IMR-90 (cell line): ENCODE results near the gene PRKN. TPM values are rescaled to one million over a fixed set of nuclear protein-coding genes. Genes with fewer than 3 reads are reported as not detected.

ENCODE experiments used
- ATAC-seq: fragments of 200-7000 bp; cut with Tn5 transposase; 2 replicates; pipeline ENCODE4 v1.9.1; 2020; ENCODE audit warnings: low read depth, mild to moderate bottlenecking, moderate library complexity
- BruUV-seq: library from RNA; stranded (reverse); fragments of 400-500 nt; replicated peaks from 2 replicates; lab custom pipeline; 2021; lab: Mats Ljungman, UMichigan
- CTCF ChIA-PET: fragments of 300-600 bp; formaldehyde crosslinking; extraction: SDS; loops from one replicate; lab custom pipeline; 2021; ENCODE audit warnings: antibody characterized with exemption; lab: Yijun Ruan, JAX
- POLR2A ChIA-PET: fragments of 300-600 bp; sonication (Branson Sonifier 250); formaldehyde crosslinking; loops from one replicate; lab custom pipeline; 2022; ENCODE audit warnings: antibody characterized with exemption; ENCODE audit not compliant: unreplicated experiment; lab: Charles Lee
- DNase-seq: peaks from one replicate; pipeline ENCODE4 v3.0.0; 2013
- H2AFZ ChIP-seq: replicated peaks from 2 replicates; pipeline ENCODE3; 2013; ENCODE audit warnings: low read length, mild to moderate bottlenecking; ENCODE audit not compliant: poor library complexity
- H2AK5ac ChIP-seq: 2 replicates; pipeline ENCODE4 v1.6.1; 2013; ENCODE audit warnings: low read depth, low read length, inconsistent platforms
- H2AK9ac ChIP-seq: replicated peaks from 2 replicates; pipeline ENCODE3; 2013; ENCODE audit warnings: mild to moderate bottlenecking, low read depth, low read length, moderate library complexity; ENCODE audit not compliant: poor library complexity
- H2BK120ac ChIP-seq: 2 replicates; pipeline ENCODE4 v1.6.1; 2013; ENCODE audit warnings: low read depth, low read length, inconsistent platforms
- H2BK15ac ChIP-seq: 3 replicates; pipeline ENCODE4 v1.6.1; 2013; ENCODE audit warnings: low read depth, low read length, inconsistent platforms
- H2BK20ac ChIP-seq: 2 replicates; pipeline ENCODE4 v1.6.1; 2013; ENCODE audit warnings: low read depth, mild to moderate bottlenecking, inconsistent platforms, low read length, moderate library complexity
- H2BK5ac ChIP-seq: 2 replicates; pipeline ENCODE4 v1.6.1; 2013; ENCODE audit warnings: mild to moderate bottlenecking, low read depth, low read length, inconsistent platforms; ENCODE audit not compliant: poor library complexity, severe bottlenecking
- H3K14ac ChIP-seq: replicated peaks from 2 replicates; pipeline ENCODE4 v1.6.1; 2013; ENCODE audit warnings: low read depth, low read length, inconsistent platforms
- H3K18ac ChIP-seq: 2 replicates; pipeline ENCODE4 v1.6.1; 2013; ENCODE audit warnings: low read depth, low read length, control low read depth
- H3K23ac ChIP-seq: 2 replicates; pipeline ENCODE4 v1.6.1; 2013; ENCODE audit warnings: low read depth, low read length, inconsistent platforms
- H3K27ac ChIP-seq: 2 replicates; pipeline ENCODE4 v1.5.1; 2013; ENCODE audit warnings: mild to moderate bottlenecking, control low read depth, low read length; ENCODE audit not compliant: insufficient read depth
- H3K27me3 ChIP-seq: 2 replicates; pipeline ENCODE4 v1.6.1; 2013; ENCODE audit warnings: low read length; ENCODE audit not compliant: control insufficient read depth, insufficient read depth
- H3K36me3 ChIP-seq: 2 replicates; pipeline ENCODE4 v1.6.1; 2013; ENCODE audit warnings: low read length, mixed read lengths; ENCODE audit not compliant: control insufficient read depth, insufficient read depth
- H3K4ac ChIP-seq: 2 replicates; pipeline ENCODE4 v1.6.1; 2013; ENCODE audit warnings: low read depth, low read length, inconsistent platforms
- H3K4me1 ChIP-seq: 2 replicates; pipeline ENCODE4 v1.6.1; 2013; ENCODE audit warnings: low read length, mixed read lengths; ENCODE audit not compliant: control insufficient read depth, insufficient read depth
- H3K4me2 ChIP-seq: 2 replicates; pipeline ENCODE4 v1.6.1; 2013; ENCODE audit warnings: low read depth, mild to moderate bottlenecking, control low read depth, low read length, moderate library complexity
- H3K4me3 ChIP-seq: 2 replicates; pipeline ENCODE4 v1.5.1; 2013; ENCODE audit warnings: low read depth, mild to moderate bottlenecking, control low read depth, low read length, moderate library complexity; ENCODE audit not compliant: insufficient read depth
- H3K56ac ChIP-seq: 2 replicates; pipeline ENCODE4 v1.6.1; 2013; ENCODE audit warnings: low read length, inconsistent platforms; ENCODE audit not compliant: insufficient read depth; ENCODE audit errors: extremely low read depth
- H3K79me1 ChIP-seq, 2 experiments: 2 replicates each; pipeline ENCODE4 v1.6.1; 2013; ENCODE audit warnings: low read length in 2 of 2, inconsistent platforms in 1 of 2, low read depth in 1 of 2
- H3K9ac ChIP-seq: 2 replicates; pipeline ENCODE4 v1.6.1; 2013; ENCODE audit warnings: low read depth, low read length, control low read depth
- H3K9me1 ChIP-seq: 2 replicates; pipeline ENCODE4 v1.6.1; 2013; ENCODE audit warnings: low read length, inconsistent platforms; ENCODE audit not compliant: insufficient read depth
- H3K9me3 ChIP-seq: 2 replicates; pipeline ENCODE4 v1.6.1; 2013; ENCODE audit warnings: low read length; ENCODE audit not compliant: control insufficient read depth, insufficient read depth
- H4K20me1 ChIP-seq: 2 replicates; pipeline ENCODE4 v1.6.1; 2013; ENCODE audit warnings: low read length, inconsistent platforms; ENCODE audit not compliant: insufficient read depth
- H4K5ac ChIP-seq: 2 replicates; pipeline ENCODE4 v1.6.1; 2013; ENCODE audit warnings: mild to moderate bottlenecking, low read depth, low read length, control low read depth
- H4K8ac ChIP-seq, 2 experiments: 2 replicates each; pipeline ENCODE4 v1.6.1; 2013; ENCODE audit warnings: low read depth in 2 of 2, low read length in 2 of 2, control low read depth in 1 of 2, inconsistent platforms in 1 of 2
- H4K91ac ChIP-seq: 2 replicates; pipeline ENCODE4 v1.6.1; 2013; ENCODE audit warnings: low read depth, low read length, inconsistent platforms; ENCODE audit not compliant: insufficient read depth
- BHLHE40 ChIP-seq: fragments of 150-350 bp; IDR thresholded peaks from 2 replicates; pipeline ENCODE4 v1.6.1; 2016; ENCODE audit warnings: mild to moderate bottlenecking, low read depth, low read length
- CEBPB ChIP-seq: IDR thresholded peaks from 2 replicates; pipeline ENCODE4 v1.6.1; 2012; ENCODE audit warnings: low read depth, low read length, improper control_type of control experiment
- CHD1 ChIP-seq: IDR thresholded peaks from 2 replicates; pipeline ENCODE4 v1.6.1; 2012; ENCODE audit warnings: low read depth, low read length, improper control_type of control experiment
- CTCF ChIP-seq: conservative IDR thresholded peaks from 2 replicates; pipeline ENCODE4 v1.5.1; 2012; ENCODE audit warnings: mild to moderate bottlenecking, low read depth, low read length, improper control_type of control experiment
- FOS ChIP-seq: fragments of 150-350 bp; IDR thresholded peaks from 2 replicates; pipeline ENCODE4 v1.6.1; 2016; ENCODE audit warnings: low read depth, low read length
- MAFK ChIP-seq: IDR thresholded peaks from 2 replicates; pipeline ENCODE4 v1.6.1; 2012; ENCODE audit warnings: low read depth, low read length, improper control_type of control experiment
- MAZ ChIP-seq: IDR thresholded peaks from 2 replicates; pipeline ENCODE4 v1.6.1; 2012; ENCODE audit warnings: low read depth, mild to moderate bottlenecking, low read length, improper control_type of control experiment, moderate library complexity, borderline replicate concordance
- MXI1 ChIP-seq: IDR thresholded peaks from 2 replicates; pipeline ENCODE4 v1.6.1; 2012; ENCODE audit warnings: low read depth, mild to moderate bottlenecking, low read length, moderate library complexity, borderline replicate concordance
- NFE2L2 ChIP-seq: fragments of 150-350 bp; IDR thresholded peaks from 2 replicates; pipeline ENCODE4 v1.6.1; 2016; ENCODE audit warnings: low read depth, mild to moderate bottlenecking, low read length
- POLR2A ChIP-seq: IDR thresholded peaks from 2 replicates; pipeline ENCODE4 v1.6.1; 2012; ENCODE audit warnings: mild to moderate bottlenecking, low read depth, low read length
- RAD21 ChIP-seq: IDR thresholded peaks from 2 replicates; pipeline ENCODE4 v1.6.1; 2012; ENCODE audit warnings: low read length, improper control_type of control experiment
- RCOR1 ChIP-seq: IDR thresholded peaks from 2 replicates; pipeline ENCODE4 v1.6.1; 2012; ENCODE audit warnings: mild to moderate bottlenecking, low read length, improper control_type of control experiment; ENCODE audit not compliant: insufficient replicate concordance
- RFX5 ChIP-seq: IDR thresholded peaks from 2 replicates; pipeline ENCODE4 v1.8.0; 2012; ENCODE audit warnings: low read depth, mild to moderate bottlenecking, low read length, moderate library complexity
- SMC3 ChIP-seq: fragments of 150-350 bp; IDR thresholded peaks from 2 replicates; pipeline ENCODE4 v1.6.1; 2016; ENCODE audit warnings: low read depth, mild to moderate bottlenecking, antibody characterized with exemption, low read length, moderate library complexity
- USF2 ChIP-seq: fragments of 150-350 bp; IDR thresholded peaks from 2 replicates; pipeline ENCODE4 v1.6.1; 2017; ENCODE audit warnings: mild to moderate bottlenecking, antibody characterized with exemption, low read length, low read depth
- WGBS, 2 experiments: methylation state at CpG; one replicate each; pipeline versions ENCODE4 v1.1.5 to v1.1.7; 2013; ENCODE audit warnings: missing lambda C conversion rate in 2 of 2; ENCODE audit not compliant: insufficient read length in 1 of 2; ENCODE audit errors: extremely low coverage in 2 of 2; 5-methylcytosine and 5-hydroxymethylcytosine counted together
- dilution Hi-C: fragments of 300-500 bp; cut with HindIII; formaldehyde crosslinking; loops from one replicate; pipeline ENCODE4 v1.14.3; 2018; ENCODE audit warnings: low sequenced_read_pairs; ENCODE audit not compliant: unreplicated experiment
- in situ Hi-C: fragments of 300-500 bp; cut with MboI; formaldehyde crosslinking; loops from 3 replicates; pipeline ENCODE4 v1.14.3; 2019; ENCODE audit warnings: low sequenced_read_pairs, inconsistent platforms, mixed read lengths
- intact Hi-C: fragments of 100-400 bp; cut with micrococcal nuclease; formaldehyde crosslinking; loops from 2 replicates; pipeline ENCODE4 v1.10.0; 2022
- polyA plus RNA-seq, 3 experiments: library from polyadenylated mRNA; depleted of rRNA; stranded (reverse); fragments of >200 nt; gene quantifications; 2 replicates each; pipeline ENCODE4 v1.2.3, GENCODE V29; 2012; ENCODE audit warnings: low replicate concordance in 1 of 3
- total RNA-seq: library from RNA; depleted of rRNA; stranded (reverse); fragments of >200 nt; gene quantifications from 2 replicates; pipeline ENCODE4 v1.2.3, GENCODE V29; 2012
- TF ChIP-seq, protein P1 (sequence below): fragments of 150-350 bp; IDR thresholded peaks from 2 replicates; pipeline ENCODE4 v1.6.1; 2016; ENCODE audit warnings: low read depth, mild to moderate bottlenecking, low read length, moderate library complexity, borderline replicate concordance

Gene PRKN
- total and polyA plus RNA-seq, 2 of the 4 experiments (the other 2 are of a cell fraction): 0.15 to 0.18 TPM

DNA sequence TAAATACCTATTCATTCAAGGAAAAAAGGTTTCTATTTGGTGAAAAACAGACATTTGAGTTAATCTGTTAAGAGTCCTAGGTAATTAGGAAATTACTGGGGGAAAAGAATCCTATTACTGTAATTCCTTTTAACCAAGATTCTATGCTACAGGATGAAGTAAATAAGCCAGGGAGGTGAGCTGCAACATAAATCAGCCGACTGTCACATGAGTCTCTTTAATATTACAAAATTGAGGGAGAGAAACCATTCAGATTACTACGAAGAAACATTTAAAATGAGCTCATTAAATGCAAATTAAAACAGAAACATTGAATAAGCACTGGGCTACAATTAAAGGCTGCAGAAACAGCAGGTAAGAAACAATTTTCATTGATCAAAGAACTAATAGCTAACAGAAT lies 5.3 kb downstream of the PRKN start:
- no TSS peak for BruUV-seq
- no peak overlapping the region for H4K8ac ChIP-seq
- H4K91ac ChIP-seq: no peak overlapping the region
- ChIA-PET POLR2A (no interaction called here), CTCF (no interaction called here)
- no peaks in the 10 kb centered on the region for H3K27me3 ChIP-seq
- H3K56ac ChIP-seq: no peak overlapping the region
- H2BK5ac ChIP-seq: no peak overlapping the region
- H4K20me1 ChIP-seq: no peaks in the 10 kb centered on the region
- no peaks in the 10 kb centered on the region for H3K9me1 ChIP-seq
- no peak overlapping the region for H2BK15ac ChIP-seq
- no peak for DNase-seq
- no peaks in the 10 kb centered on the region for H3K36me3 ChIP-seq
- no peak overlapping the region for H3K4me3 ChIP-seq
- no peak overlapping the region for H3K4me2 ChIP-seq
- no peak overlapping the region for H2AK5ac ChIP-seq
- in situ Hi-C loops (no loop called here), dilution Hi-C loops (no loop called here), intact Hi-C loops (no loop called here)
- H3K23ac ChIP-seq: no peak overlapping the region
- WGBS, 2 experiments: no CpG with 5 or more reads among the region's 2 CpGs
- TF ChIP-seq FOS: no peak
- no peak for TF ChIP-seq USF2
- no peak for TF ChIP-seq MAFK
- TF ChIP-seq BHLHE40: no peak
- TF ChIP-seq RFX5: no peak
- TF ChIP-seq CHD1: no peak
- no peak for TF ChIP-seq POLR2A
- TF ChIP-seq SMC3: no peak
- TF ChIP-seq NFE2L2: no peak
- TF ChIP-seq MAZ: no peak
- no peak for TF ChIP-seq RAD21
- TF ChIP-seq CEBPB: no peak
- TF ChIP-seq RCOR1: no peak
- no peak for TF ChIP-seq CTCF
- TF ChIP-seq MXI1: no peak
- TF ChIP-seq, protein P1, sequence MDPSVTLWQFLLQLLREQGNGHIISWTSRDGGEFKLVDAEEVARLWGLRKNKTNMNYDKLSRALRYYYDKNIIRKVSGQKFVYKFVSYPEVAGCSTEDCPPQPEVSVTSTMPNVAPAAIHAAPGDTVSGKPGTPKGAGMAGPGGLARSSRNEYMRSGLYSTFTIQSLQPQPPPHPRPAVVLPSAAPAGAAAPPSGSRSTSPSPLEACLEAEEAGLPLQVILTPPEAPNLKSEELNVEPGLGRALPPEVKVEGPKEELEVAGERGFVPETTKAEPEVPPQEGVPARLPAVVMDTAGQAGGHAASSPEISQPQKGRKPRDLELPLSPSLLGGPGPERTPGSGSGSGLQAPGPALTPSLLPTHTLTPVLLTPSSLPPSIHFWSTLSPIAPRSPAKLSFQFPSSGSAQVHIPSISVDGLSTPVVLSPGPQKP: no peak
- H2BK20ac ChIP-seq: no peak overlapping the region
- H3K79me1 ChIP-seq: no peaks in the 10 kb centered on the region
- H3K4me1 ChIP-seq: no peaks in the 10 kb centered on the region
- H3K4ac ChIP-seq: no peak overlapping the region
- H3K14ac ChIP-seq: no peak overlapping the region
- no peak overlapping the region for H3K18ac ChIP-seq
- no peak overlapping the region for H2AK9ac ChIP-seq
- H4K5ac ChIP-seq: no peak overlapping the region
- H2BK120ac ChIP-seq: no peak overlapping the region
- H2AFZ ChIP-seq: no peak overlapping the region
- no peak overlapping the region for H3K27ac ChIP-seq
- ATAC-seq: no peak
- no peak overlapping the region for H3K9ac ChIP-seq
- no peaks in the 10 kb centered on the region for H3K9me3 ChIP-seq
